ENCODE data around the gene OR2AG2.
A peak's percentile ranks its signal among the peaks of the same experiment; 100 is the strongest.
"Not testable (repeated sequence)": the region's sequence is repeated elsewhere in the genome, so short reads cannot be mapped to it uniquely, and the experiment has no call there.

Gene OR2AG2, protein sequence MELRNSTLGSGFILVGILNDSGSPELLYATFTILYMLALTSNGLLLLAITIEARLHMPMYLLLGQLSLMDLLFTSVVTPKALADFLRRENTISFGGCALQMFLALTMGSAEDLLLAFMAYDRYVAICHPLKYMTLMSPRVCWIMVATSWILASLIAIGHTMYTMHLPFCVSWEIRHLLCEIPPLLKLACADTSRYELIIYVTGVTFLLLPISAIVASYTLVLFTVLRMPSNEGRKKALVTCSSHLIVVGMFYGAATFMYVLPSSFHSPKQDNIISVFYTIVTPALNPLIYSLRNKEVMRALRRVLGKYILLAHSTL

DNA sequence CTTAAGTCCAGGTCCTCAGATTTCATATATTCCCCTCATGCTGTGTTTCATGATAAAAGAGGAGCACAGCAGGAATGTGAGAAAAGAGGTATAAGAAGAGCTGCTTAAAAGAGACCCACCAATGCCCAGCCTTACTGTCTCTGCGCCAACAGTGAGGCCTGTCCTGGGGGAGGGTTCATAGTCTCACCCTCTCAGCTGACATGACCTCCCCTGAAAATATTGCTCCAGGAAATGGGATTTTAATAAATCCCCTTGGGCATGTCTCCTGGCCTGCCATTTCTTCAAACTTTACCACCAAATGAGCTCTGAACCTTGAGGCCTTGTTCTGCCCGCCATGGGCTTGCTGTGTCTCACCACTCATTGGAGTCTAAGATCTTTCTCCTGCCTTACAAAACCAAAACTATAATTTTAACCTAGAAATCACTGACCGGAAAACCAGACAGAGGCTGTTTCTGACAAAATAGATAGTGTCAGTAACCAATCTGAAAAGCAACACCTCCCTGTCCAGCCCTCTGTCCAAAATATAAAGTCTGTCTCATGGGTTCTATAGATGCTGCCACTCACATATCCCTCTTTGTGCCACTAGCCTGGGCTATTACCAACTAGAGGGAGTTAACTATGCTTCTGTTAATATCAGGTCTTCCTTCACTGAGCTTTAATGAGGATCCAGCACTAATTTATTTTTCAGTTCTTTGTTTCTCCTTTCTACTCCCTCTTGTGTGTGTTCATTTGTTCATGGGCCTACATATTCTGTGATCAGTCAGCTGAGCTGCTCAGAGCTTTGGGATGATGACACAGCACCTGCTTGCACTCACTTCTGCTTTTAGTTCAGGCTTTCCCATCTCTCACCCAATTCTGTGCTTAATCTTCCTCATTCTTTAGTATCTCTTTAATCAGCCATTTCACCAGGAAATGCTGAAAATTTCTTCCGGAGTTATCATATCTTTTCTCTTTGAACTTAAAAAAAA, at the start of gene OR2AG2:
Gene OR2AG2 (minus strand): TSS at position 51 of the 968 bp plus-strand sequence. CDS start 3,019 bp downstream, outside the sequence.
- no peak for DNase-seq

DNA sequence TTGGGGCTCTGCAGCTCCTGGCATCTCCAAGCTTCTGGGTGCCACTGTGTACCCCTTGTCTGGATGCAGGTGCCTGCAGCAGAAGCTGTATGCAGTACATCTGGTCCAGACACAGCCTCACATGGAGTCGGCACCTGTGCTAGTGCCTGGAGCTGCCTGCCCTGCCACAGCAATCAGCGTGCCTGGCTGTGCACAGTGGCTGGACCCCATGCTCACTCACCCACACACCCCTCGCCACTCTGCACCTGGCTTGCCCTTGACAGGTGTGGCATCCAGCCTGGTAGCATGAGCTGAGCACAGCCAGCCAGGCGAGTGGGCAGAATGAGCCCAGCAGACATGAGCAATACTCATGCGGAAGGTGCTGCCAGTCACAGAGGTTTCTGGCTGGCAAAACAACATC, 47.2 kb upstream of the OR2AG2 start:
- no peak for DNase-seq

GRCh38 chr11:6817694-6818093, 45.9 kb upstream of the OR2AG2 start:
- peak; percentile 58 for DNase-seq

DNA sequence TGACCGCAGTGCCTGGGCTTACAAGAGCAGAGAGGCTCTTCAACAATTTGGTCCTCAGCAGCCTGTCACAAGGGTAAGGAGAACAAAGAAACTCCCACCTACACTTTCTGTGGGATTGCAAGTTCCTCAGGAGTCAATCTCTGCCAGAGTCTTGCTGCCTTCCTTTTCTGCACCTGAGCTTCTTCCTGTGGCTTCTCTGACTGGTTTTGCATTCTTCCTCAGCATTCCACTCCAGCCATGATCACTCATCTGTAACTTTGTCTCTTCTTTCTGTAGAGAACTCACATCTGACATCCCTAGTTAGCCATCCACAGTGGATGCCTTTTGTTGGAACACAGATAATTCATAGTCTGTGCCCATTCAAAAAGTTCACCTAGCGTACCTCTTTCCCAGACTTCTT, 41.9 kb upstream of the OR2AG2 start:
- no peak for DNase-seq

DNA sequence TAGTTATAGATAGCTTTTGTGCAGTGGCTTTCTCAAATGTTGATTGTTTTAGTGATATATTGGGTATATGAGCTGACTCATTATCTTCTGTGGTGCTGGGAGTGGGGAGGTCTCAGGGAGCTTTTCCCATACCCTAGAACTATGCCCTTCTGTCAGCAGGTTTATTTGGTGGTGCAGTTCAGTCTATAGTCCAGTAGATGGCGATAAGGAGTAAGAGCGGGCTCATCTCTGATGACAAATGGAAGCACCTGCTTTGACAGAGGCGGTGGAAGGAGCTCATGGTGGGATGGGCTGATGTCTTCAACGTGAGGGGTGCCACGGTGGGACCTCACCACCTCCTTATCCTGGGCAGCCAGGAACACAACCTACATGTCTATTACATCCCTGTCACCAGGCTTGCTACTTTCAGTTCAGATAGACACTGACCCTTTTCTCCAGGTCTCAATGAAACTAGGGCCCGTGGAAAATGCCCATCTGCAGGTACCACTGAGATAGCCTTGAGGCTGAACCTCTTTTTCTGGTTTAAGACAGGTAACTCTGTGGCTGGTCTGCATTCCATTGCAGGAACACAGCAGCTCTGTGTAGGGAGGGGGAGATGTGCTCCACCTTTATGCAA, 40.7 kb upstream of the OR2AG2 start:
- peak; percentile 73 for DNase-seq

- DNase-seq, result not testable (repeated sequence)
Observed at GRCh38 chr11:6801075-6801474, 29.3 kb upstream of the OR2AG2 start.

DNA sequence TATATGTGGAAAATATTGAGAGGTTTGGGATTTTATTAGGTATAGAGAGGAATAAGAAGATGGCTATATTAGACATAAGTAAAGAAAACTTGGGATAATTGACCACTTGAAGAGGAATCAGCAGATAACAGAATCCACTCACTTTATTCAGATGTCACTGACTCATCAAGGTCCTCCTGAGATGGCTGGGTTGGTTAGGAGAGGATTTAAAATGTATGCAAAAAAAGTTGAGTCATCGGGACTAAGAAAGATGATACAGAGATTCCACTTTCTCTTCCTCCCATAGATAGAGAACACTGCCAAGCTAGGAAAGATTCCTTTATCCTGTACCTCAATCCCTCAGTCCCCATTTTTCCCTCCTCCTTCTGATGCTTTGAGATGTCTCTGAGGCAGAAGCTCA, 27.6 kb upstream of the OR2AG2 start, which contains the start of gene OR6A2:
Gene OR6A2 (minus strand): TSS at position 288 of the 400 bp plus-strand sequence. CDS start 3,981 bp downstream, outside the sequence.
- no peak for DNase-seq

DNA sequence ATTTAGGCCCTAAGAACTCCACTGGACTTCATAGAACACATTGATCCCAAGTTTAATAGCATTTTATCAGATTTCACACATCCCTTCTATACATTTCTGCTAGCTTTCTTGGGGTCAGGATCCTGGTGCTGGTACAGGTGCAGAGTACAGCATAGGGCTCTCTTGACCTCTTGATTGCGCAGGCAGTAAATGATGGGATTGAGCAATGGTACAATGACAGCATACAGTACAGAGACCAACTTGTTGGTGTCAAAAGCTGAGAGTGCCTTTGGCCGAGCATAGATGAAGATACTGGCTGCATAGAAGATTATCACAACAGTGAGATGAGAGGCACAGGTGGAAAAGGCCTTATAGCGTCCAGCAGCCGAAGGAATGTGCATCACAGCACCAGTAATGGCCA, 22.9 kb upstream of the OR2AG2 start:
- DNase-seq, result no peak

DNA sequence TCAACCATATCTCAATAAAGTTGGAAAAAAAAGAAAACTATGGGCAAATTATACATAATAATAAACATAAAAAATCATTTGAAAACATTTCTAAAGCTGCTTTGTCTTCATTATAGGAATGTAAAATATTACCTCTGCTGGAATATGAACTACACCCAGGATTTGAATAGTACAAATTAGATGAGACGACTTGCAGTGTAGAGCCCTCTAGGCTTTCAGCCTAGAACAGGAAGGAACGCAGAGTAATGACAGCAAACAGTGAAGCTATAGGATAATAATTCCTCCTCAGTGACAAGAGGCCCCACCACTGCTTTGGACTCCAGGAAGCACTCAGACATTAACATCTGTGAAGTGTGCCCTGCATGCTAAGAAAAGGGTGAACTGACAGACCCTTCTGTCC, 18.8 kb upstream of the OR2AG2 start:
- no peak for DNase-seq

DNA sequence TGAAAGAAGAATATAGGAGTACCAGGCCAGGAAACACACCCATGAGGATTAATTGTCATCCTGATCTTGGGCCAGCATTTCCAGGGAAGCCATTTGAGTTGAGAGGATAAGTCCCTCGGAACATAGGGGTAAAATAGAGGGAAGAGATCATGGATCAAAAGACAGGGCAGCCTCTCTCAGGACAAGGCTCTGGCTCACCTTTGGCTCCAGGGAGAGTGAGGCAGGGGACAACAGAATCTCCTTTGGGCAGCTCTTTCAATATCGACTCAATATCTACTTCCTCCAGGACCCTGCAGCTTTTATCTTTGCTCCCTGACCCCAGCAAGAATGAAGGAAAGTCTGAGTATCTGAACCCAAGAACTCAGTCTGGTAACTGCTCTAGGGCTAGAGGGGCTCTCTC, 10.9 kb upstream of the OR2AG2 start, which contains the start of gene OR2AG1:
Gene OR2AG1 (plus strand): TSS at position 301 of the 400 bp plus-strand sequence. CDS start 2,018 bp downstream, outside the sequence.
- no peak for DNase-seq

DNA sequence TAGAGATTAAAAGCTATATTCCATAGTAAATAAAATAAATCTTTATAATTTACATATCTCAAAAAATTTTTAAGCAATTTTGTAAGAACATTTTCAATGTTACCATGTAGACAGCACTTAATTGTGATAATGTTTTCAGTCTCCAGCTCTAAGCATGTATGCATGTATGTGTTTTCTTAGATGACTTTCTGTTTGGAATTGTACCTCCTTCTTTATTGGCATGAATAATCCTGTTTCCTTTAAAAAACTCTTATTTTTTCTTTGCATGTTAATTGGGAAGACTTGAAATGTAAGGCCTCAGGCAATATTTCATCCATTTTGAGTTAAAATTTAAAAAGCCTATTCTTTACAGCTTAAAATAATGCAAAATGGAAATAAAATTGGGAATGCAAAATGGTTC, 9.1 kb upstream of the OR2AG2 start:
- DNase-seq, result no peak

- DNase-seq, result no peak
Observed at GRCh38 chr11:6778518-6778917, 6.7 kb upstream of the OR2AG2 start.

GRCh38 chr11:6757373-6757967, 14.3 kb downstream of the OR2AG2 start:
- DNase-seq, result peak; percentile 77

GRCh38 chr11:6755953-6756347, 15.8 kb downstream of the OR2AG2 start:
- no peak for DNase-seq

DNA sequence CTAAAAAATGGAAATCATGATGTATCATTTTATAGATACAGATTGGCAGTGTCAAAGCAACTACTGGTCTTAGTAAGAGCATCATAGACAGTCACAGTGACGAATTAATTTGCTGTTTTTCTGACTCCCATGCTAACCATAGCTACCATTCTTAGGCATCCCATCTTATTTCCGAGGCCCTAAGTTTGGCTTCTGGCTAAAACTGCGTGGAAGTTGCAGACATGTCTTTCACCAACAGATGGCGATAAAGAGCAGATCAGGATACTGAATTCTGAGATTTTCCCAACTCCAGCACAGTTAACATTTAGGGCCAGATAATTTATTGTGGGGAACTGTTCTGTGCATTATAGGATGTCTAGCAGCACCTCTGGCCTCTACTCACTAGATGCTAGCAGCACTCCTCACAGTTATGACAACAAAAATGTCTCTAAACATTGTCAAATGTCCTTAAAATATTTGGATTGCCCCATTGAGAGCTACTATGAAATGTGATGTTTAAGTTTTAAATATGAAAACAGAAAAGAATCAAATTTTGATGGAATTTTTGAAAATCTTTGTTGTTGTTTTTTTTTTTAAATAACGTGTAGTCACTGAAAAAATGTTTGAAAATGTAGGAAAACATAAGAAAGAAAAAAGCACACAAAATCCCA, 16.3 kb downstream of the OR2AG2 start:
- no peak for DNase-seq

GRCh38 chr11:6747097-6747668, 24.6 kb downstream of the OR2AG2 start:
- DNase-seq, result no peak

DNA sequence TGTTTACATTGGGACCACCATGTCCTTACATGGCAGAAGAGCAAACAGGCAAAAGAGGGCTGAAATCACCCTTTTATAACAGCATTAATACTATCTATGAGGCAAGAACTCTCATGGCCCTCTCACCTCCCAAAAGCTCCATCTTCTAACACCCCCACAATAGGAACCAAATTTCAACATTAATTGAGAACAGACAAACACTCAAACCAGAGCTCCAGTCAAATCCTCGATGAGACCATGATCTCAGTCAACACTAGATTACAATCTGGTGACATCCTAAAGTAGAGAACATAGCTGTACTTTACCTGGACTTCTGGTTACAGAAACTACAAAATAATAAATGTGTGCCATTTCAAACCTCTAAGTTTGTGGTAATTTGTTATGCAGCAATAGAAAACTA, 25.1 kb downstream of the OR2AG2 start:
- no peak for DNase-seq

DNA sequence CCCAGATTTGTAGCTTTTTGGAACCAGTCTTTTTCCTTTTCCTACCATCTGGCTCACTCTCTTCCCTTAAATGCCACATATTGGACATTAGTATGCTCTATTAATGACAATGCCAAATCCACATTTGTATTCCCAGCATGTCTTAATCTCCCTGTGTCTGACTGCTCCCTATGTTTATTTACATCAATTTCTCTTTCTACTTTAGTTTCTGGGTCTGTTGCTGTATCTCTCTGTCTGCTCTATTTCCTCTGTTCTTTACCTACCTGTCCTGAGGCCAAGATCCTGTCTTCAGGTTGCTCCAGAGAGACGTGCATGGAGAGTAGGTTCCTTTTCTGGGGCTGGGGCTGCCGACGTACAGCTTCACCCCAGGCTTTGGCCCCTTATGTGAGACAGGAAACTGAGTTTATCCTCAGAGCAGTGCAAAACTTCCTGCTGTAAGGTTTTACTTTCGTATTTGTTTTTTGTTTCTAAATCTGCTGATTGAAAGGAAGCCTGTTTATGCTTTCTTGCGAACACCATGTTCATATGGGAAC, 25.6 kb downstream of the OR2AG2 start:
- DNase-seq, result no peak

GRCh38 chr11:6745465-6746015, 26.2 kb downstream of the OR2AG2 start:
- no peak for DNase-seq

GRCh38 chr11:6745018-6745417, 26.8 kb downstream of the OR2AG2 start:
- no peak for DNase-seq

GRCh38 chr11:6742260-6742659, 29.5 kb downstream of the OR2AG2 start:
- DNase-seq, result no peak

Measured in islet precursor cell (in vitro differentiated cells).